HT-29 (cell line): ENCODE results near the gene TBC1D14. TPM values are rescaled to one million over a fixed set of nuclear protein-coding genes. Genes with fewer than 3 reads are reported as not detected.

Experiments used
- DNase-seq: peaks from one replicate; pipeline ENCODE4 v3.0.0-alpha.2; 2015; ENCODE audit warnings: low spot score
- total RNA-seq: library from RNA; depleted of rRNA; stranded (reverse); fragments of >200 nt; shearing (Covaris generic); gene quantifications from 2 replicates; pipeline ENCODE4 v1.2.3, GENCODE V29; 2014; rRNA removed

Gene TBC1D14, protein sequence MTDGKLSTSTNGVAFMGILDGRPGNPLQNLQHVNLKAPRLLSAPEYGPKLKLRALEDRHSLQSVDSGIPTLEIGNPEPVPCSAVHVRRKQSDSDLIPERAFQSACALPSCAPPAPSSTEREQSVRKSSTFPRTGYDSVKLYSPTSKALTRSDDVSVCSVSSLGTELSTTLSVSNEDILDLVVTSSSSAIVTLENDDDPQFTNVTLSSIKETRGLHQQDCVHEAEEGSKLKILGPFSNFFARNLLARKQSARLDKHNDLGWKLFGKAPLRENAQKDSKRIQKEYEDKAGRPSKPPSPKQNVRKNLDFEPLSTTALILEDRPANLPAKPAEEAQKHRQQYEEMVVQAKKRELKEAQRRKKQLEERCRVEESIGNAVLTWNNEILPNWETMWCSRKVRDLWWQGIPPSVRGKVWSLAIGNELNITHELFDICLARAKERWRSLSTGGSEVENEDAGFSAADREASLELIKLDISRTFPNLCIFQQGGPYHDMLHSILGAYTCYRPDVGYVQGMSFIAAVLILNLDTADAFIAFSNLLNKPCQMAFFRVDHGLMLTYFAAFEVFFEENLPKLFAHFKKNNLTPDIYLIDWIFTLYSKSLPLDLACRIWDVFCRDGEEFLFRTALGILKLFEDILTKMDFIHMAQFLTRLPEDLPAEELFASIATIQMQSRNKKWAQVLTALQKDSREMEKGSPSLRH
- 54.5 and 58.5 TPM in 2 replicates for total RNA-seq

DNA sequence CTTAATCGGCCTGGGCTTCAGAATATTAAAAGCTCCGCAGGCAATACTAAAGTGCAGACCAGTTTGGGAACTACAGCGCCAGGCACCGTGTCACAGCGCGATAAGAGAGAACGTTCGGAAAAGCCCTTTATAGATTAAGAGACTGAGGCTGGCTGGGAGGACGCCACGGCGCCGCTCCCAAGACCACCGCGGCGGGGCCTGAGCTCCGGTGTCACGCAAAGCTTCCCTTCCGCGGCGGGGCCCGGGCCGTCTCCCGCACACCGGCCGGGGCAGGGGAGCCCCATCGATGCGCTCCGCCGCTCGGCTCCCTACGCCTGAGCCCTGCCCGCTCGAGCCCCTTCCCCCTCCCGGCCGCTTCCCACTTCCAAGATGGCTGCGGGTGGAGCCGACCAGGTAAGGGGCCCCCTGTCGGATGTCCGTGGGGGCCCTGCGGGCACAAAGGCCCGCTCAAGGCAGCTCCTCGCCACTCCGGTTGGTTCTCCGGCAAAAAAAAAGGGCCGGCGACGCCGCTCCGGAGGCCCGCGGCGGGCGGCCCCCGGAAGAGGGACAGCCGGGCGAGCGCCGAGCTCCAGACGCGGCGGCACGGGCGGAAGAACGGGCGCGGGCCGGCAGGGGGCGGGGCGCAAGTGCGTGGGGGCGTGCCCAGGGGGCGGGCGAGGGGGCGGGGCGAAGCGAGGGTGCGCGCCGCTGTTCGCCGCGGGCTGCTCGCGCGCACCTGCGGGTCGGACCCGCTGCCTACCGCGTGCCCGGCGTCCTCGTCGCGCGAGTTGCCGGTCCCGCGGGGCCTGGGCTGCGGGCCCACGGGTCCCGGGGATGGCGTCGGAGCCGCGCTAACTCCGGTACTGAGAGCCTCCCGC, at the start of gene TBC1D14:
TSS of gene TBC1D14 (plus strand) at position 714 of the 857 bp plus-strand sequence. CDS start 13,564 bp downstream, outside the sequence.
- peak; percentile 80 for DNase-seq

DNA sequence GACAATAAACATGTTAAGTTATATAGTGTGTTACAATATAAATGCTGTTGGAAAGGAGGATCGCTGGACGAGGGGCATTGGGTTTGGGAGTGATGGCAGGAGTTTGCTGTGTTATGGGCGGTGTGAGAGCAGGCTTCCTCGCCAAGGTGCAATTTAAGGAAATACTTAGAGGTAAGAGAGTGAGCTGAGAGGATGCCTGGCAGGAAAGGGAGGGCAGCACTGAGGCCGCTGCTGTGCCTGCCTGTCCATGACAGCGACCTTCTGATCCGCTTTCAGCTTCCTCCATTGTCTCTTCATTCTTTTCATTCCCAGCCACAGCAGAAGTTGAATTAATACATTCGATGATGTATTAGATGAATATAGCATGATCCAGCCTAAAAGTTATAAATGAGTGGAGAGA, 41.2 kb upstream of the TBC1D14 start:
- no peak for DNase-seq

DNA sequence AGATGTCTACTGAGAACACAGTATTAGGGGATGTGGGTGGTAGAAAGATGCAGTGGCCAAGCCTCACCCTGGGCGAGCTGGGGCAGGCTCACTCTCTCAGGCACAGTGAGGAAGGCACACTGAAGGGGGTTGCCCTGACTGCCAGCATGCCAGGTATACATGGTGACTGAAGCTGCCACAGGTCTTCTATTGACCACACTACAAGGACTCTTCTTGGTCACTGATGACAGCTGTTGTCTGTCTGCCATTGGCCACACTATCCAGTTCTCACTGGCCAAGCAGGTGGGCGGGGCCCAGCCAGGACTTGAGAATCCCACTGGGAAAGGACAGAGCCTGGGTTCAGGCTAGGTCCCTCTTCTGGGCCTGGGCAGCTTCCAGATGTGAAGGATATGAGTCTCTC, 39.7 kb upstream of the TBC1D14 start:
- no peak for DNase-seq

DNA sequence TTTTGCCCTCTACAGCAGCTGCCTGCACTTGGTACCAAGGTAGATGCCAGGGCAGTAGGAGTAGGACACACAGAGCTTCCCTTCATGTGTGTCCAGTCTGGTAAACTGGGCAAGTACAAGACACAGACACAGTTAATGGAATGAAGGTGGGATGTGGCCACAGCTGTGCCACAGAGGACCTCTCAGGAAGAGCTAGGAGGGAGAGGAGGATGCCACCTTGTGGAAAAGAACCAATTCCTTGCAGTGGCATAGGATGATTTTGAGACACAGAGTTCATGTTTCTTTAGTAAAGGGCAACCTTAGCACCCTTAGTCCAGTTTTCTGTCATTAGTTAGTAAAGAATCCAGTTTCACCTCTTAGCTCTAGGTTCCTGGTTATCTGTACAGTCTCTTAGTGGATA, 36.3 kb upstream of the TBC1D14 start:
- peak; percentile 46 for DNase-seq

GRCh38 chr4:6873792-6874461, 35.7 kb upstream of the TBC1D14 start:
- DNase-seq = peak; percentile 81

DNA sequence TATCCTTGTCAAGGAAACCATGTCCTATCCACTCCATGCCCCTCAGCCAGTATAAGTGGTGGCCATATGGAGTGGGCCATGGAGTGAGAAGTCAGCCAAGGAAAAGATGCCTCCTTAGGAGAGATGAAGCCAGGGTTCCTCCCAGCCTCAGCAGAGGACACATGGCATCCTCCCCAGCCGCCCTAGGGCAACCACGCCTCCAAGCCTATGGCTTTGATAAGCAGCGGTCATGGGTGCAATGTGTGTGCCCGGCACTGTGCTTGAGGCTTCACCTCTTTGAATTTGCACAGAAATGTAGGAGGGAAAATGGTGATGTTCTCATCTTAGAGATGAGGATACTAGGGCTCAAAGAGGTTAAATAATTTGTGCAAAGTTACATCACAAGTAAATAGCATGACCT, 34.6 kb upstream of the TBC1D14 start:
- DNase-seq = no peak

GRCh38 chr4:6875431-6875831, 34.2 kb upstream of the TBC1D14 start:
- DNase-seq = no peak

GRCh38 chr4:6876440-6876839, 33.2 kb upstream of the TBC1D14 start:
- no peak for DNase-seq

- no peak for DNase-seq
These were observed 32.6 kb upstream of the TBC1D14 start for GRCh38 chr4:6877067-6877466.

DNA sequence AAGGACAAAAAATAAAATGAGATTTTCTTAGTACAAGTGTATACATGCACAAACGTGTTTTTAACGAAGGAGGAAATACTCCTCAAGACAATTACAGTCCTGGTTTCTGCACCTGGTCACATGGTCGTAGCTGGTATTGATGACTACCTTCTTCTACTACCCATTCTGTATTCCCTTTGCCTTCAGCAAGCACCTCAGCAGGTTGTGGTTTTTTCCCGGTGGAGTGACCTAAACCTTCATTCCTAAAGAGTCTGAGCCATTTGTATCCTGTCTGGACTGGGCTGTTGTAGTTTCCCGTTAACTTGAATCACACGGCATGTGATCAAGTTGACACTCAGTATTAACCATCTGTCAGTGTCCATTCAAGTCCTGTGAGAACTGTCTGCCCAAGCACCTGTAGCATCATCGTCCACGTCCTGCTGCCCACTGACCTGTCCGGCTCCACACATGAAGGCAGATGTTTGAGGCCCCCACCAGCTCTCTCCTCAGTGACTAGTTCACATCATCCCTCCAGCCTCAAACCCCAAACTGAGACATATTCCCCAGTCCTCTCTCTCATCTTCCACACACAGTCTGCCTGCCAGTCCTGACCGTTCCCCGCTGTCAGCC, 31.1 kb upstream of the TBC1D14 start:
- DNase-seq = no peak

- DNase-seq = no peak
These were observed 28.9 kb upstream of the TBC1D14 start for GRCh38 chr4:6880691-6881090.

DNA sequence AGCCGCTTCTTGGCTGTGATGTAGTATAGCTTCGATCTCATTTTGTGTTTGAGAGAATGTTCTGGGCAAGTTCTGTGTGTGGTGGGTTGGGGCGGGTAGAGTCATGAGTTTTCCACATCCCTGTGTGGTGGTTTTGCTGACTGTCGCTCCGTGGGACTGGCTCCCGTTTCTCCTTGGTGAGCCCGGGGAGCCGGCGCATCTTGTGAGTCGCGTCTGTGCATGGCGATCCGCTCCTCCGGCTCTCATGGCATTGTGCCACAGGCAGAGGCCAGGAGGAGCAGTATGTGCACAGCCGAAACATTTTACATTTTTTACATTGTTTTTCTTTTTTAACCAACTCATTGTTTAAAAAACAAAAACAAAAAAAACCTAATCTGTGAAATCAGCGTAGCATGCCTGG, 27.7 kb upstream of the TBC1D14 start:
- no peak for DNase-seq

GRCh38 chr4:6884341-6884870, 25.2 kb upstream of the TBC1D14 start:
- no peak for DNase-seq

GRCh38 chr4:6885953-6886557, 23.6 kb upstream of the TBC1D14 start:
- peak; percentile 90 for DNase-seq

DNA sequence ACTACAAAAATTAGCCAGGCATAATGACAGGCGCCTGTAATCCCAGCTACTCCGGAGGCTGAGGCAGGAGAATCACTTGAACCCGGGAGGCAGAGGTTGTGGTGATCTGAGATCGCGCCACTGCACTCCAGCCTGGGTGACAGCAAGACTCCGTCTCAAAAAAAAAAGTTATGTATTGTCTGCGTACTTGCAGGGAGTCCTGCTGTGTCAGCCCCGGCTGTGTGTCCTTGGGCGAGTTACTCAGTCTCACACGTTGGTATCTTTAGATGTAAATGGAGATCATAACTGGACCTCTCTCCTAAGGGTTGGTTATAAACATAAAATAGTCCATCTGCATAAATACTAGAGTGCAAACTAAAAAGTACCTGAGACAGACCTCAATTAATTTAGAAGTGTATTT, 22.7 kb upstream of the TBC1D14 start:
- DNase-seq = no peak

DNA sequence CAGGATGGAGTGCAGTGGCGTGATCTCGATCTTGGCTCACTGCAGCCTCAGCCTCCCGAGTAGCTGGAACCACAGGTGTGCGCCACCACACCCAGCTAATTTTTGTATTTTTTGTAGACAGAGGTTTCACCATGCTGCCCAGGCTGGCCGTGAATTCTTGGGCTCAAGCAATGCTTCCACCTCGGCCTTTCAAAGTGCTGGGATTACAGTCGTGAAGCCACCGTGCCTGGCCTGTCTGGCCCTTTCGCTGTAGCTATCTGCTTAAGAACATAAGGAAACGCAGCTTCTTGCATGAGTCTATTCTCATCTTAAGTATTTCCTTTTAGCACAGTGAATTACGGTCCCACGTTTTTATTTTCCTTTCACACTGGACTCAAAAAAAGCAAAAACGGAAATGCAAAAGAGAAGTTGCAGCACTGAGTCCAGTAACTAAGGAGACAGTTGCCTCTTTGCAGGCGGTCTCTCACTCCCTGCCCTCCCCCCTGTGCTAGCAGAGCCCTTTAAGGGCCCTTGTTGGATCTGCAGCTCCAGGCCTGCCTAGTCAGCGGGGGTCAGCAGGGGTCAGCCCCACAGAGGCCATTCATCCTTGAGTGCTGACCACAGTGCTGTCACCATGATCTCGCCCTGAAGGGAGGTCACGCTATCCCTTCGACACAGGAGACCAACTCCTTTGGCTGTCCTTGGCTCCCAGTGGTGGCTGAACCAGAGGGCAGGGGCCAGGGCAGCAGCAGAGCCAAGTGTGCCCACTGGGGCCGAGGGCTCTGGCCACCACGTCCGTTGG, 21.8 kb upstream of the TBC1D14 start:
- no peak for DNase-seq

- DNase-seq = no peak
These were observed 21.0 kb upstream of the TBC1D14 start for GRCh38 chr4:6888506-6889071.

- no peak for DNase-seq
These were observed 20.4 kb upstream of the TBC1D14 start for GRCh38 chr4:6889101-6889735.
